Activated naive CD4-positive, alpha-beta T cell treated with Interleukin-2 at 50 U/mL for 16 hours (primary cell): ENCODE results near the gene SOWAHA.

Source experiments
- DNase-seq: peaks from one replicate; pipeline ENCODE4 v3.0.0-alpha.2; 2020

Gene SOWAHA

DNA sequence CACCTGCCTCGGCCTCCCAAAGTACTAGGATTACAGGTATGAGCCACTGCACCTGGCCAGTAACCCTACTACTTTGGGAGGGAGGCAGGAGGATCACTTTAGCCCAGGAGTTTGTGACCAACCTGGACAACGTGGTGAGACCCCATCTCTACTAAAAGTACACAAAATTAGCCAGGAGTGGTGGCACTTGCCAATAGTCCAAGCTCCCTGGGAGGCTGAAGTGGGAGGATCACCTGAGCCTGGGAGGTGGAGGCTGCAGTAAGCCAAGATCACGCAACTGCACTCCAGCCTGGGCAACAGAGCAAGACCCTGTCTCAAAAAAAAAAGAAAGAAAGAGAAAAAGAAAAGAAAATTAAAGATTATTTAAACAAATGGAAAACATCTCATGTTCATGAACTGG is 42.9 kb downstream of the SOWAHA start:
- no peak for DNase-seq

DNA sequence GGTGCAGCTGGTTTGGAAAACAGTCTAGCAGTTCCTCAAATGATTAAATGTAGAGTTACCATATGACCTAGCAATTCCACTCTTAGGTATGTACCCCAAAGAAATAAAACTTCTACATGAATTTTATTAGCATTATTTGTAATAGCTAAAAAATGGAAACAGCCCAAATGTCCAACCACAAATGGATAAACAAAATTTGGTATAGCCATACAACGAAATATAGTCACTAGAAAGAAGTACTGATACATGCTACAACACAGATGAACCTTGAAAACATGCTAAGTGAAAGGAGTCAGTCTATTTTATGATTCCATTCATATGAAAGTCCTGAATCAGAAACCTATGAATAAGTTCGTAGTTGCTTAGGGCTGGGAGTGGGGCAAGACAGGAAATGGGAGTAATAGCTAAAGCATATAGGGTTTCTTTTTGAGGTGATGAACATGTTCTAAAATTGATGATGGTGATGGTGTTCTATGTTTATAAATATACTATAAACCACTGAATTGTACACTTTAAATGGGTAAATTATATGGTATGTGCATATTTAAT is 46.9 kb downstream of the SOWAHA start:
- no peak for DNase-seq

DNA sequence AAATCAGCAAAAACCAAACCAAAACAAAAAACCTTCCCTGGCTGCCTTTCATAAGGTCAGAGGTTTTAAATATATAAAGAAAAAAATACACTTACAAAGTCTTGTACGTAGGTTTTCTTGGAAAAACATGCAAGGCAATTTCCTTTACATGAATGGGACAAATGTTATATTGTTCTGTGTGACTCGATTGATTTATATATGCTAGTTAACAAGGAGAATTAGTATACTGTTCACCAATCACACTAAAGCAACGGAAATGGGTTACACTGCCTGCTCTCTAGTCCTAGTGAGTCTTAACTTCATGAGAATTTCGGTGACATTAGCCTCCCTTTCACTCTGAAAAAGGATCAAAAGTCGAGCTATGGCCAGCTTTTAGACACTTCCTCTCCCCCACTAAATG is 47.6 kb downstream of the SOWAHA start:
- DNase-seq: no peak

DNA sequence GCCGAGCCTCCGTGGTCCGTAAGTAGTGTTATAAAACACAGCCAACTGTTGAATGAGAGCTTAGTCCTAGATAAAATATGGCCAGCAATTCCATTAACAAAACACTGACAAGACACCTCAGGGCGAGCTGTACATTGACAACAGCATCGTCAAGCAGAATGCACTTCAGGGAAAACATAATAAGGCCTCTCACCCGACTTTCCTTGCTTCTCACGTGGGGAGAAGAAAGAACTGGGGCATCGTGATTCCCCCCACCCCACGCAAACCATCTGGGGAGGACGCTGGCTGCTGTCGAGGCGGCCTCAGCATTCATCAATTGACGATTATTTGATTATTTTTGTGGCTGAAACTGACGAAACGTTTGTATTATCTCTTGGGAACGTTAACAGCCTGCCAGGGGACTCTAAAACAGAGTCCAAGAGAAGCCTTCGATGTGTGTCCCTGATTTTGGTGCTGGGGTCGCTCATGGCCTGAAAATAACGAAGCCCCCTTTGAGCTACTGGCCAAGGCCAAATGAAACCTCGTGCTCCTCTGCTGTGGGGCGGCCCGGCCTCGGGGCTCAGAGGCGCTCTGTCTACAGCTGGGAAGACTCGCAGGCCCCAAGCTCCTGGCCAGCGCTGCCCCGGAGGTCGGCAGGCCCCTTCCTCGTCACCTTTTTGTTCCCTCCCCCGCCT is 52.7 kb downstream of the SOWAHA start:
- DNase-seq: no peak
